Activated naive CD8-positive, alpha-beta T cell treated with anti-CD3 and anti-CD28 coated beads, Interleukin-2, amount 10 ng/mL, durations not matched to agents 7 days and 5 days (primary cell): Measurements from ENCODE around the gene CGNL1. TPM values are rescaled to one million over a fixed set of nuclear protein-coding genes. Genes with fewer than 3 reads are reported as not detected.
A peak's percentile ranks its signal among the peaks of the same experiment; 100 is the strongest.

Experiments
- ATAC-seq: fragments of 150-1000 bp; cut with Tn5 transposase; one replicate; pipeline ENCODE4 v1.10.0; 2021; ENCODE audit warnings: low read depth, moderate library complexity
- POLR2A ChIA-PET: fragments of 350-600 bp; sonication (Branson Sonifier 250); formaldehyde crosslinking; loops from one replicate; lab custom pipeline; 2021; ENCODE audit warnings: antibody characterized with exemption; lab: Charles Lee
- DNase-seq: peaks from one replicate; pipeline ENCODE4 v3.0.0; 2021
- H3K27ac Mint-ChIP-seq: one replicate; pipeline ENCODE4 v1.8.0; 2022; ENCODE audit warnings: mild to moderate bottlenecking, mixed read lengths
- H3K27me3 Mint-ChIP-seq: one replicate; pipeline ENCODE4 v1.8.0; 2022; ENCODE audit warnings: mild to moderate bottlenecking, moderate library complexity, mixed read lengths
- H3K36me3 Mint-ChIP-seq: one replicate; pipeline ENCODE4 v1.8.0; 2021; ENCODE audit warnings: mild to moderate bottlenecking, mixed read lengths
- H3K4me1 Mint-ChIP-seq: one replicate; pipeline ENCODE4 v1.8.0; 2021; ENCODE audit warnings: mixed read lengths
- H3K4me3 Mint-ChIP-seq: one replicate; pipeline ENCODE4 v1.8.0; 2022; ENCODE audit warnings: mild to moderate bottlenecking, moderate library complexity, mixed read lengths
- H3K9me3 Mint-ChIP-seq: one replicate; pipeline ENCODE4 v1.8.0; 2021; ENCODE audit warnings: mixed read lengths
- total RNA-seq, 2 experiments: library from RNA; stranded (reverse); gene quantifications; one replicate each; pipeline ENCODE4 v1.2.3, GENCODE V29; 2021

CGNL1 gene
- total RNA-seq, 2 experiments from 2014 or later = not detected

DNA sequence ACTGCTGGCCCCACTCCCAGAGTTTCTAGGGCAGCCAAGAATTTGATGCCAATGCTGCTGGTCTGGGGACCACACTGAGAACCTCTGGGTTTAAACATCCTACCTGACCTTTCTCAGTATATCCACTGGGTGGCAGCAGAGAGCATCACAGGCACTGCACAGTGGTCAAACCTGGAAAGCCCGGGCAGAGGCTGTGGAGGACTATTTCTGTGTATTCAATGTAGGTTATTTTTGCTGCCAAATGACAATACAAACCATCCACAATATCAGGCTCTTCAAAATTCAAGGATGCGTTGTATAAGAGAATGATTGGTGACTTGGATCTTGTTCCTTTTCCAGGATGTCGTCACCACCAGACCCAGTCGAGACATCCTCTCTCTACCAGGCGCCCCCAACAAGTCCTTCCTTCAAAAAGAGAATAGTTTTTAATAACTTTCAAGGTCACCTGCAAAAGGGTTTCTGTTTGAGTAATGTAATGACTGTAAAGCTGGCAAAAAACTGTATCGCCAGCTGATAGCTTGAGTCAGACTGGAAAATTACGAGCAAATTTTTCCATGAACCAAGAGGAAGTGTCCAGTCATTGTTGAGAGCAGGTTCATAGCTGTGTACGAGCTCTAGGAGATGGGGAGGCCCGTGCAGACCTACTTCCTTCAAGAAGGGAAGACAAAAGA, 184.9 kb downstream of the CGNL1 start:
- H3K27ac Mint-ChIP-seq = no peak overlapping the region
- ATAC-seq = peak; percentile 69
- H3K4me1 Mint-ChIP-seq = peaks cover 17% of the 10 kb centered on the region
- no peaks in the 10 kb centered on the region for H3K36me3 Mint-ChIP-seq
- H3K27me3 Mint-ChIP-seq = peaks cover 7% of the 10 kb centered on the region
- POLR2A ChIA-PET = no interaction called here
- H3K9me3 Mint-ChIP-seq = no peaks in the 10 kb centered on the region
- peak; percentile 39 for DNase-seq
- H3K4me3 Mint-ChIP-seq = no peak overlapping the region

DNA sequence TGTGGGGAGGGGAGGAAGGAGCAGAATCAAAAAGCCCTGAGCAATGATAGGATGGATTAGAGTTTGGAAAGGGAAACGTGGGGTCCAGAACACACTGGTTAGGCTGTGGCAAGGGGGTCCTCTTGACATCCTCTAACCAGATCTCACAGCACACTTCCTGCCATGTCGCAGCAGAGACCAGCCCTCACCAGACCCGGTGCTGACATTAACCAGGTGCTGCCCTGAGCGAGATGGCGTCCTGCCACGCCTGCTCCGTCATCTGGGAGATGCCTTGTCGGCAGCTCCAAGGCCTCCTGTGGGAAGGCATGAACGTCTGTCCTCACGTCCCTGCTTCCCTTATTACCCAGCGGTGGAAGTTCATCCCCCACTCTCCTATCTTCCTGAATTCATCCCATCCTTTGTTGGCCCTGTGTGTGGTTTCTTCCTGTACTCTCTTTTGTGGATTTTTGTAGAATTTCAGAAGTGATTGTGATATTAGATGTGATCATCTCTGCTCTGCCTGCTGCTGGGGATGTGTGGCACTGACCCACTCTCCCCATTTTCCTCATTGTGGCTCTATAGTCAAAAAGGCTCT, 186.0 kb downstream of the CGNL1 start:
- ATAC-seq (no peak), DNase-seq (no peak)
- H3K27me3 Mint-ChIP-seq = peaks cover 7% of the 10 kb centered on the region
- no peak overlapping the region for H3K4me3 Mint-ChIP-seq
- H3K27ac Mint-ChIP-seq = no peak overlapping the region
- POLR2A ChIA-PET = no interaction called here
- no peaks in the 10 kb centered on the region for H3K9me3 Mint-ChIP-seq
- H3K36me3 Mint-ChIP-seq = no peaks in the 10 kb centered on the region
- H3K4me1 Mint-ChIP-seq = peaks cover 17% of the 10 kb centered on the region

DNA sequence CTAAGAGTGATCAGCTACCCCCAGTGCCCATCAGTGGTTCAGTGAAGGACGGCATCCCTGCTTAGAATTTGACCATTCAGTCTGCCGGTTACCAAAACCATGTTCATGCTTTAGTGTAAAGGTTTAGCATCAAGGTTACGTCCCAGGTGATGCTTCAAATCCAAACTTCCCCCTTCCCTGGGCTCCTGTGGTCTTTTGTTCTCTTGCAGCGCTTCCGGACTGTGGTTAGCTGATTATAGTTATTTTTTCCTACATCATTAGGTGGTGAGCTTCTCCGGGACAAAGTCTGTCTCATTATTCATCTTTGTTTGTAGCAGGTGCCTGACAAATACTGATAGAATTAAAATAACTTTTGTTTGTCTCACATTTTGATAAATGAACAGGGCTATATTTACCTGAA, 187.1 kb downstream of the CGNL1 start:
- H3K27ac Mint-ChIP-seq = no peak overlapping the region
- peaks cover 17% of the 10 kb centered on the region for H3K4me1 Mint-ChIP-seq
- ATAC-seq (no peak), DNase-seq (no peak)
- POLR2A ChIA-PET = no interaction called here
- peaks cover 7% of the 10 kb centered on the region for H3K27me3 Mint-ChIP-seq
- no peaks in the 10 kb centered on the region for H3K36me3 Mint-ChIP-seq
- no peak overlapping the region for H3K4me3 Mint-ChIP-seq
- H3K9me3 Mint-ChIP-seq = no peaks in the 10 kb centered on the region

DNA sequence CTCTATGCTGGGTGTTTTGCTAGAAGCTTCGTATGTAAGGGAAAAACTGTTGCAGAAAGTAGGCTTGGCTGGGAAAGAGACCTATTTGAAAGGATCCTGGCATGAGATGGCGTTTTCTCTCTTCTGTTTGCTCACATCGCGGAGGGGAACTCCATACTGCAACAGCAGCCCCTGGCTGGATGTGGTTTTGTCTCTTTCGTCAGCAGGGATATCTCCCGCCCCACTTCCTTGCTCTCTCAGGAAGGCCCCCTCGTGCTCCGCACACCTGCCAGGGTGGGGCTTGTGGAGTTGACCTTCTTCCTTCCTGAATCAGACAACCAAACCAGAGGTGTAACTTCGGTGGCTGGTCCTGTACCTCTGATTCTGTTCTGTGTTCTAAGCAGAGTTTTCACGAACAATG, 189.0 kb downstream of the CGNL1 start:
- no peak for DNase-seq
- Mint-ChIP-seq H3K36me3 (no peaks in the 10 kb centered on the region), H3K4me3 (peak overlapping the region; percentile 45), H3K27me3 (peaks cover 12% of the 10 kb centered on the region), H3K9me3 (no peaks in the 10 kb centered on the region), H3K4me1 (peaks cover 17% of the 10 kb centered on the region), H3K27ac (no peak overlapping the region)
- POLR2A ChIA-PET = no interaction called here
- no peak for ATAC-seq

DNA sequence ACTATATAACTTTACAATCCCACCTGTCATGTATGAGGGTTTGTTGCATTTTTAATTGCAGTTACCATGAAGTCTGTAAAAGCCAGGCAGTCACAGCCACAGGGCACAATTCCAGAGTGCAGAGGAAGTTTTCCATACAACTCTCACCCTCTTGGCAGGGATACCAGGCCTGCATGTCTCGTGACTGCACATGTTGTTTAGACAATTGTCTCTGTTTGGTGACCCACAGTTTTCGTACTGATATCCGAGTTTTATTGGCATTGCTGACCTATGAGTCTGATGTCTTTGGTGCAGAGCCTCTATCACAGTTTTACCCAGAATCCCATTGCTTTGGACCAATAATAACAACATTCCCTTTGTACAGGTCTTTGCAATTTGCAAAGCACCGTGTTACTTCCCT, 190.5 kb downstream of the CGNL1 start:
- H3K36me3 Mint-ChIP-seq = no peaks in the 10 kb centered on the region
- peaks cover 12% of the 10 kb centered on the region for H3K27me3 Mint-ChIP-seq
- no peak for DNase-seq
- no peaks in the 10 kb centered on the region for H3K9me3 Mint-ChIP-seq
- no peak overlapping the region for H3K4me3 Mint-ChIP-seq
- POLR2A ChIA-PET = no interaction called here
- peaks cover 17% of the 10 kb centered on the region for H3K4me1 Mint-ChIP-seq
- no peak for ATAC-seq
- H3K27ac Mint-ChIP-seq = no peak overlapping the region

DNA sequence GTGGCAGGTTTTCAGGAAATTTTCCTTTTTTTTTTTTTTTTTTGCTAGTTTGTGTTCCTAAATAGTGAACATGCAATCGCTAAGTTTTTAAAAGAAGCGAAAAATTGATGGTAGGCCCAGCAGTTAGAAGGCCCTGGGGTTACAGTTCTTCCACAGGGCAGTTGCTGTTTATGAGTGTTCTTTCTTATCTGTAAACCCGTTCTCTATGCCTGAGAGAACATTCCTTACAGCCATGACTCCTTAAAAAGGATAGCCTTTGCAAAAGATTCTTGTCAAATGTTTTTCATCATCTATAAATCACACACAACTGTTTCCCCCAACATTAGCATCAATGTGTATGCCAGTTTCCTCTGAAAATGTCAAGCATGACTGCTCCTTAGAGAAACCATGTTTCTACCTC, 191.6 kb downstream of the CGNL1 start:
- Mint-ChIP-seq H3K27ac (no peak overlapping the region), H3K27me3 (peaks cover 8% of the 10 kb centered on the region), H3K36me3 (no peaks in the 10 kb centered on the region), H3K4me1 (peaks cover 15% of the 10 kb centered on the region), H3K4me3 (no peak overlapping the region), H3K9me3 (no peaks in the 10 kb centered on the region)
- ATAC-seq = no peak
- POLR2A ChIA-PET = no interaction called here
- DNase-seq = no peak

DNA sequence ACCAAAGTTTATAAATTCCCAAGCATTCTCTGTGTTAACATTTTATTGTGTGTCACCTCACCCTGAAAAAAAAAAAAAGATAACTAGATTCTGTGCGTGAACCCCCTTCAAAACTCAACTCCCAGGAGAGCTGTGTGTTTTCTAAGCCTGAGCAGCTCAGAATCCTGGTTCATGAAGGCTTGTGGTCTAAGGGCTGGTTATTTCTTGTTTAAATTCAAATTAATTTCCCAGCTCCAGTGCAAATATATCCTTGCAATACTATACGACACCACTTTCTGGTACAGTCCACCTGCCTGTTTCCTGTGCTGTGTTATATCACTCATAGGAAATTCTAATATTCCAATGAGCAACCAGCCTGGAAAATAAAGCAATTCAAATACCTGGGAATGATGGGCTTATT, 192.0 kb downstream of the CGNL1 start:
- ATAC-seq (no peak), DNase-seq (no peak)
- no peaks in the 10 kb centered on the region for H3K9me3 Mint-ChIP-seq
- no peaks in the 10 kb centered on the region for H3K36me3 Mint-ChIP-seq
- POLR2A ChIA-PET = no interaction called here
- H3K27me3 Mint-ChIP-seq = peaks cover 7% of the 10 kb centered on the region
- H3K27ac Mint-ChIP-seq = no peak overlapping the region
- no peak overlapping the region for H3K4me3 Mint-ChIP-seq
- H3K4me1 Mint-ChIP-seq = peaks cover 13% of the 10 kb centered on the region

DNA sequence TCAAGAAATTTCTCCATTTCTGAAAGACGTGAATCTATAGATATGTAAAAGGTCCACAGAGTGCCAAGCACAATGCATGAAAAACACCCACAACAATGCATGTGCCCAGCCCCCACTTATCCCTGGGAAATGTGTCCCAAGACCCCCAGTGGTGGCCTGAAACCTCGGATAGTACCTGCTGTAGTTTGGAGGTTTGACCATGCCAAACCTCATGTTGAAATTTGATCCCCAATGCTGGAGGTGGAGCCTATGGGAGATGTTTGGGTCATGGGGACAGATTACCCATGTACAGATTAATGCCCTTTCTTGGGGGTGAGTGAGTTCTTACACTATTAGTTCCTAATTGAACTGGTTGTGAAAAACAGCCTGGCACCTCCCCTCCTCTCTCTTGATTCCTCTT, 194.0 kb downstream of the CGNL1 start:
- H3K4me1 Mint-ChIP-seq = peaks cover 5% of the 10 kb centered on the region
- H3K4me3 Mint-ChIP-seq = no peak overlapping the region
- H3K27ac Mint-ChIP-seq = no peak overlapping the region
- H3K9me3 Mint-ChIP-seq = no peaks in the 10 kb centered on the region
- POLR2A ChIA-PET = no interaction called here
- no peak for DNase-seq
- no peak for ATAC-seq
- H3K36me3 Mint-ChIP-seq = no peaks in the 10 kb centered on the region
- H3K27me3 Mint-ChIP-seq = peaks cover 5% of the 10 kb centered on the region

DNA sequence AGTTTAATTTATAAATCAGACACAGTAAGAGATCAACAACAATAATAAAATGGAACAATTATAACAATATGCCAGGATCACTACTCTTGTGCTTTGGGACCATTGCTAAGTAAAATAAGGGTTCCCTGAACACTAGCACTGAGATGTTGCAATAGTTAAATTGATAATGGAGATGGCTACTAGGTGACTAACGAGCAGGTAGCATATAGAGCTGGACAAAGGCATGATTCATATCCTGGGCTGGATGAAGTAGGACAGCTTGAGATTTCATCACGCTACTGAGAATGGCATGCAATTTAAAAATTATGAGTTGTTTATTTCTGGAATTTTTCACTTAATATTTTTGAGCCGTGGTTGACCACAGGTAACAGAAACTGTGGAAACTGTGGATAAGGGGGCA, 194.7 kb downstream of the CGNL1 start:
- DNase-seq (no peak), ATAC-seq (no peak)
- no peaks in the 10 kb centered on the region for H3K4me1 Mint-ChIP-seq
- H3K4me3 Mint-ChIP-seq = no peak overlapping the region
- no peaks in the 10 kb centered on the region for H3K9me3 Mint-ChIP-seq
- H3K27ac Mint-ChIP-seq = no peak overlapping the region
- no peaks in the 10 kb centered on the region for H3K36me3 Mint-ChIP-seq
- H3K27me3 Mint-ChIP-seq = peaks cover 5% of the 10 kb centered on the region
- POLR2A ChIA-PET = no interaction called here

DNA sequence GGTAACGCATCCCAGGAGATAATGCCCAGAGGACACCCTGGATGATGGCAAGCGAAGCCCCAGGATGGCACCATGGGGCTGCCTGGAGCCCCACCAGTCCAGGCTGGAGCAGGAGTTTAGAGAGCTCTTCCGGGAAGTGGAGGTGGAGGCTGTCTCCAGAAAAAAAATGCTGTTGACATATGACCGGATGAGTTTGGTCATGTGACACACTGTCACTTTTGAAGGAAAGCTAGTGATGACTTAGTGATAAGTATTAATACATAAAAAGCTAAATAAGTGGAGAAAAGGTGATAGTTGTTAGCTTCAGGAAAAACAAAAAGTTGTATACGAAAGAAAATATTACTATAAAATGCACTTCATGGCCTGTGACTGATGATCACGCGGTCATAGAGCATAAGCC, 195.4 kb downstream of the CGNL1 start:
- ATAC-seq (no peak), DNase-seq (no peak)
- Mint-ChIP-seq H3K27ac (no peak overlapping the region), H3K27me3 (peaks cover 5% of the 10 kb centered on the region), H3K9me3 (no peaks in the 10 kb centered on the region), H3K4me1 (no peaks in the 10 kb centered on the region), H3K4me3 (no peak overlapping the region), H3K36me3 (no peaks in the 10 kb centered on the region)
- POLR2A ChIA-PET = no interaction called here

DNA sequence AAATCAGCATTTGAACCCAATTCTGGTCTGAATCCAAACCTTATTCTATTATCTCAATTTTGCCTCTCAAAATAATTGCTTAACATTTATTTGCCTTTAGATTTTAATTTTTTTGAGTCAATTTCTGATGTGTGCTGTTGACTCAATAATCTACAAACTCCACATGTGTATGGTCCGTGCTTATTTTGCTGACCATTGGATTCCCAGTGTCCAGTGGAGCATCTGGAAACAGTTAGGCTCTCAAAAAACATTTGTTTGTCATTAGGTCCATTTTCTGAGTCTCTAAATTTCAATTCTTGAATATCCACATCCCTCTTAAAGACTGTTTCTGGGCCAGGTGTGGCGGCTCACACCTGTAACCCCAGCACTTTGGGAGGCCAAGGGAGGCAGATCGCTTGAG, 196.2 kb downstream of the CGNL1 start:
- Mint-ChIP-seq H3K4me1 (no peaks in the 10 kb centered on the region), H3K27me3 (peaks cover 5% of the 10 kb centered on the region), H3K9me3 (no peaks in the 10 kb centered on the region), H3K36me3 (no peaks in the 10 kb centered on the region), H3K27ac (no peak overlapping the region), H3K4me3 (no peak overlapping the region)
- no peak for ATAC-seq
- POLR2A ChIA-PET = no interaction called here
- no peak for DNase-seq

DNA sequence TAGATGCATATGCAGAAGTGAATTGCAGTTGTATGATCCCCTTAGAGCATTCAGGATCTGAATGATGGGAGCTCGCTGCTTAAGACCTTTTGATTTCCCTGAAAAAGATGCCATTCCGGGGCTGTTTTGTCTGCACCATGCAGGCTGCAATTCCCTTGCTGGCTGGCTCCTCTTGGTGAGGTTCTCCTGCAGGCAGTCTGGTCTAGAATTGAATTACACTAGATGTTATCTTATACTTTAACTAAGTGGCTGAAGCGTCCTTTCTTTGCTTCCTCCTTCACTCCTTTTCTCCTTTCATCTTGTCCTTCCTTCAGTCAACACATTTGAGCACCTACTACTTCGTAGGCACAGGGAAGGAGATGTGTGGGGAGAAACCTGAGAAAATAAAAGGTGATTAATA, 196.8 kb downstream of the CGNL1 start:
- DNase-seq (no peak), ATAC-seq (no peak)
- Mint-ChIP-seq H3K27ac (no peak overlapping the region), H3K27me3 (peaks cover 8% of the 10 kb centered on the region), H3K36me3 (no peaks in the 10 kb centered on the region), H3K4me3 (no peak overlapping the region), H3K9me3 (no peaks in the 10 kb centered on the region), H3K4me1 (no peaks in the 10 kb centered on the region)
- POLR2A ChIA-PET = no interaction called here

DNA sequence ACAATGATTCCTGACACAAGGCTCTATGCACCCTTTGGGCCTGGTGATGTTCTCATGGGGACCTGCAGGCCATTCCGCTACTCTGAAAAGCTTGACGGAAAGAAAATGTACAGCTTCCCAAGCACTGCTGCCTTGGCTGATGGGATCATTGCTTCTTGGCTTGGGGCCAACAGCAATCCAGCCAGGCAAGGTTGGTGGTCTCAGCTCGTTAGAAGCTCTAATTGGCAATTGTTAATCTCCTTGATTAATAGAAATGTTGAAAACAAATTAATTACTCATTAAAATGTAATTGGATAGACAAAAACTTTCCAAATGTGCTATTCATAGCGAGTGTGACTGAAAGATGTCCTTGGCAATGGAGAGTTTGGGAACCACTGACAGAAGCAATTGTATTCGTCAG, 199.1 kb downstream of the CGNL1 start:
- Mint-ChIP-seq H3K4me1 (no peaks in the 10 kb centered on the region), H3K27ac (no peak overlapping the region), H3K27me3 (peaks cover 12% of the 10 kb centered on the region), H3K9me3 (no peaks in the 10 kb centered on the region), H3K4me3 (no peak overlapping the region), H3K36me3 (no peaks in the 10 kb centered on the region)
- POLR2A ChIA-PET = no interaction called here
- ATAC-seq (no peak), DNase-seq (no peak)

DNA sequence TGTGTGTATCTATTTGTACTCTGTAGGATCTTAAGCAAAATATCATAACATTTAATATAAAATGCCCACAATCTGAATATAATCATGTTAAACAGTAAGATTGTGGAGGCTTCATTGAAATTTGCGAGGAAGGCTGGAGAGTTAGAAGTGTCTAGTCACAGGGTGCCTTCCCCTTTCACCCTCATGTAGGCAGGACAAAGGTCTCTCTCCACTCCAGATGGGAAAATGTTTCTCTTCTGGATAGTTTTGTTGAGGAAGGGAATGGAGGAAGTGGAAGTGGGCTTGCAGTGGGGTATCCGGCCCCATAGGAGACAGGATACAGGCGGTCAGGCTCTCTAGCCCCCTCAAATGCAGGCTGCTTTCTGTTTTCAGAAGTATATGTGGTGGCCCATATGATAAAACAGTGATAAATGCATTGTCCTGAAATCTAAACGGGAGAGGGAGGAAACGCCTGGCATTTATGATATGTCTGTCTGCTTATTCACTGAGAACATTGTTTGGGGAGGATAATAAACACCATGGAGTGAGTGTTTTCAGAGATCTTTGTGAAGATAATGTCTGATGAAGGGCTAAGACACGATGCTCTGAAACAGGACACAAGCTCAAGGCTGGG, 202.1 kb downstream of the CGNL1 start:
- ATAC-seq = no peak
- H3K9me3 Mint-ChIP-seq = peaks cover 5% of the 10 kb centered on the region
- H3K4me1 Mint-ChIP-seq = no peaks in the 10 kb centered on the region

More for the DNA sequence above, 202.1 kb downstream of the CGNL1 start:
- DNase-seq = no peak
- Mint-ChIP-seq H3K36me3 (peaks cover 1% of the 10 kb centered on the region), H3K4me3 (no peak overlapping the region), H3K27ac (no peak overlapping the region), H3K27me3 (peaks cover 16% of the 10 kb centered on the region)
- POLR2A ChIA-PET = no interaction called here
